Sigmoid colon (tissue), 4 donors: Measurements from ENCODE around the gene IZUMO1.

ENCODE experiments used
- CTCF ChIP-seq, 4 experiments: fragments of 450-650 bp in 3 of 4; fragments of 200-600 bp in 1 of 4; IDR thresholded peaks; one replicate each; pipeline ENCODE4 v1.5.1; 2016 to 2019; ENCODE audit warnings: antibody characterized with exemption in 4 of 4, mild to moderate bottlenecking in 3 of 4, moderate library complexity in 2 of 4
- EP300 ChIP-seq, 4 donors: sonication (generic); formaldehyde crosslinking; IDR thresholded peaks; one replicate each; pipeline ENCODE4 v1.6.1; 2017; ENCODE audit warnings: antibody characterized with exemption in 4 of 4
- POLR2A ChIP-seq, 2 donors: fragments of 450-650 bp; IDR thresholded peaks; one replicate each; pipeline ENCODE4 v1.6.1; 2016; ENCODE audit warnings: antibody characterized with exemption in 2 of 2, mild to moderate bottlenecking in 2 of 2, moderate library complexity in 2 of 2
- POLR2AphosphoS5 ChIP-seq, 4 donors: sonication (generic); formaldehyde crosslinking; IDR thresholded peaks; one replicate each; pipeline ENCODE4 v1.6.1; 2017; ENCODE audit warnings: antibody characterized with exemption in 4 of 4

- TF ChIP-seq CTCF (IDR thresholded peaks at IDR 0.05) (no peak), POLR2AphosphoS5 (IDR thresholded peaks at IDR 0.05) (peak in 1 of 4 donors; percentile 30), EP300 (IDR thresholded peaks at IDR 0.05) (no peak), POLR2A (IDR thresholded peaks at IDR 0.05) (peak in 1 of 2 donors; percentile 86)
Measured at GRCh38 chr19:48695743-48696352, 50.9 kb downstream of the IZUMO1 start, which contains the start of gene FUT2.
